Activated CD4-positive, alpha-beta T cell treated with anti-CD3 and anti-CD28 coated beads for 4 hours (primary cell): Measurements from ENCODE around the gene BMP5.

Experiments
- DNase-seq, 2 donors: peaks; one replicate each; pipeline ENCODE4 v3.0.0-alpha.2; 2020

Gene BMP5

GRCh38 chr6:55870181-55870813 lies 5.1 kb downstream of the BMP5 start:
- DNase-seq = no peak

GRCh38 chr6:55869674-55870073 lies 5.7 kb downstream of the BMP5 start:
- DNase-seq = no peak

- DNase-seq = no peak
These were observed 6.5 kb downstream of the BMP5 start for GRCh38 chr6:55868771-55869479.

GRCh38 chr6:55868176-55868575 lies 7.2 kb downstream of the BMP5 start:
- DNase-seq = no peak

- no peak for DNase-seq
These were observed 9.3 kb downstream of the BMP5 start for GRCh38 chr6:55866128-55866527.

- no peak for DNase-seq
These were observed 22.1 kb downstream of the BMP5 start for GRCh38 chr6:55853008-55854001.

- no peak for DNase-seq
These were observed 34.0 kb downstream of the BMP5 start for GRCh38 chr6:55841341-55841740.

GRCh38 chr6:55839080-55839479 lies 36.3 kb downstream of the BMP5 start:
- no peak for DNase-seq

- DNase-seq = no peak
These were observed 38.4 kb downstream of the BMP5 start for GRCh38 chr6:55836945-55837344.

GRCh38 chr6:55836481-55836880 lies 38.9 kb downstream of the BMP5 start:
- no peak for DNase-seq

- no peak for DNase-seq
These were observed 40.2 kb downstream of the BMP5 start for GRCh38 chr6:55835220-55835619.

- DNase-seq = no peak
These were observed 42.1 kb downstream of the BMP5 start for GRCh38 chr6:55833284-55833683.

GRCh38 chr6:55827818-55828522 lies 47.4 kb downstream of the BMP5 start:
- no peak for DNase-seq

GRCh38 chr6:55826941-55827340 lies 48.4 kb downstream of the BMP5 start:
- DNase-seq = no peak

GRCh38 chr6:55825402-55826051 lies 49.9 kb downstream of the BMP5 start:
- DNase-seq = no peak

- no peak for DNase-seq
These were observed 52.6 kb downstream of the BMP5 start for GRCh38 chr6:55822815-55823214.

GRCh38 chr6:55822005-55822404 lies 53.4 kb downstream of the BMP5 start:
- DNase-seq = no peak

- no peak for DNase-seq
These were observed 54.7 kb downstream of the BMP5 start for GRCh38 chr6:55820696-55821095.

- DNase-seq = no peak
These were observed 55.6 kb downstream of the BMP5 start for GRCh38 chr6:55819811-55820210.

- no peak for DNase-seq
These were observed 56.9 kb downstream of the BMP5 start for GRCh38 chr6:55818482-55818881.

GRCh38 chr6:55812509-55812908 lies 62.9 kb downstream of the BMP5 start:
- no peak for DNase-seq

- no peak for DNase-seq
These were observed 64.3 kb downstream of the BMP5 start for GRCh38 chr6:55811074-55811473.
